Upper lobe of left lung (tissue), 6 donors: ENCODE data around the gene STK10. TPM values are rescaled to one million over a fixed set of nuclear protein-coding genes. Genes with fewer than 3 reads are reported as not detected.

Experiments used
- ATAC-seq, 2 donors: fragments of 200-7000 bp; cut with Tn5 transposase; one replicate each; pipeline ENCODE4 v1.9.1; 2022; ENCODE audit warnings: mild to moderate bottlenecking in 2 of 2, moderate library complexity in 2 of 2; ENCODE audit not compliant: low FRiP score in 2 of 2
- DNase-seq, 2 donors: peaks; one replicate each; pipeline ENCODE4 v3.0.0-alpha.2; 2019 to 2020
- H3K27ac ChIP-seq, 4 donors: fragments of 200-600 bp; sonication (generic); one replicate each; pipeline ENCODE4 v1.5.1; 2016 to 2019
- H3K27me3 ChIP-seq, 4 donors: fragments of 200-600 bp; sonication (generic); one replicate each; pipeline ENCODE4 v1.5.1; 2017 to 2019
- H3K36me3 ChIP-seq, 4 donors: fragments of 200-600 bp; sonication (generic); one replicate each; pipeline ENCODE4 v1.5.1; 2016 to 2019
- H3K4me1 ChIP-seq, 4 donors: fragments of 200-600 bp; sonication (generic); one replicate each; pipeline ENCODE4 v1.5.1; 2018 to 2019
- H3K4me3 ChIP-seq, 4 donors: fragments of 200-600 bp; sonication (generic); one replicate each; pipeline ENCODE4 v1.5.1; 2017 to 2019; ENCODE audit warnings: mild to moderate bottlenecking in 2 of 4, moderate library complexity in 1 of 4
- H3K9me3 ChIP-seq, 4 donors: fragments of 200-600 bp; sonication (generic); one replicate each; pipeline ENCODE4 v1.5.1; 2018 to 2019
- EP300 ChIP-seq, 4 donors: sonication (generic); formaldehyde crosslinking; IDR thresholded peaks; one replicate each; pipeline ENCODE4 v1.5.1; 2017; ENCODE audit warnings: antibody characterized with exemption in 4 of 4, control low read depth in 2 of 4
- POLR2A ChIP-seq, 4 donors: fragments of 450-650 bp; IDR thresholded peaks; one replicate each; pipeline ENCODE4 v1.5.1; 2016 to 2017; ENCODE audit warnings: antibody characterized with exemption in 4 of 4, mild to moderate bottlenecking in 2 of 4
- POLR2AphosphoS5 ChIP-seq, 2 donors: sonication (generic); formaldehyde crosslinking; IDR thresholded peaks; one replicate each; pipeline ENCODE4 v1.5.1; 2017; ENCODE audit warnings: antibody characterized with exemption in 2 of 2
- WGBS, 2 donors: methylation state at CpG; one replicate each; pipeline ENCODE4 v1.1.5; 2017 to 2018; 5-methylcytosine and 5-hydroxymethylcytosine counted together
- total RNA-seq, 6 donors: library from RNA; depleted of rRNA in 4 of 6; stranded (reverse); fragments of >200 nt in 4 of 6; gene quantifications; one replicate each; pipeline versions ENCODE4 v1.1.0 to v1.2.1, GENCODE V29; 2016 to 2021
- TF ChIP-seq, protein P1 (sequence below), 6 experiments: fragments of 450-650 bp in 4 of 6; fragments of 200-600 bp in 2 of 6; sonication (generic) in 2 of 6; IDR thresholded peaks; one replicate each; pipeline ENCODE4 v1.5.1; 2016 to 2019; ENCODE audit warnings: antibody characterized with exemption in 6 of 6
- donor health status: DM: no; HTN: no; CAD: no; lungs with moderate emphysema.
- donor health status: DM: no; HTN: yes; CAD: no; lungs with severe emphysema.

Gene STK10
- total RNA-seq, 6 donors from 2014 or later = 50.6 to 170 (median 60.5) TPM

DNA sequence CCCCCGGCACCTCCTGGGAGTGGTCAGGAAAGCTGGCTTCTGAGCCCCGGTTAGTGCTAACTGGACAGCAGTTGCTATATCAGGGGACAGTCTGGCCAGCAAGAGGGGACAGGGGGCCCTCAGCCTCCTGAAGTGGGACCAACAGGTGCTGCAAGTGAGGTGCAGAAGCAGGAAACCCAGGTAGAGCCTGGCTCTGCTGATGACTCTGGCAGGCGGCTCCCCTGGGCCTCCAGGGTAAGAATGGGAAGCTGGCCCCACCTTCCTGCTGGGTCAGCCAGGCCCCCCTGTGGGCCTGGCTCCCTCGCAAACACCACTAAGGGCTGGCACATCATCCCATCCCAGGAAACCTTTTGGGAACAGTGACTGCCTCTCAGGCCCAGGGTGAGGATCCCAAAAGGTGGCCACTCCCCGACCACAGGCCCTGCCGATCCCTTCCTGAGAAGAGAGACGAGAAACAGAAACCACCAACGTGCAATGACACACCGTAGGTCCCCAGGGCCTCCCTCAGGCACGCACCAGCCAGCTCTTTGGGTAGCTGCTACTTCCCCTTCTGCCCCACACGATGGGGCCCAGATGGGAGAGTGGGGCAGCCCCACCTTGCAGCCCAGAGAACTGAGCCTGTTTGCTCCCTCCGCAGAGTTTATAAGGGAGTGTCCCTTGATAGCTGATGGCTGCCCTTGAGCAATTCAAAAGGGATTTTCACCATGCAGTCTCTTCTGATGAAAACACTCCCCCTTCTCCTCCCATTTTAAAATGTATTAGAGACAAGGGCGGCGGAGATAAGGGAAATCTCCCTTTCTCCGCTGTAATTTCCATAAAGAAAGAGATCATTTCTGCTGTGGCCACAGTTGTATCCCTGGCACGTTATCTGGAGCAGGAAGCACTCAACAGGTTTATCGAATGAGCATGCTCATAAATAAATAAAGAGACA is 76.8 kb downstream of the STK10 start:
- peak; percentile 22 to 38 for TF ChIP-seq POLR2AphosphoS5 (IDR thresholded peaks at IDR 0.05)
- no peak for TF ChIP-seq EP300 (IDR thresholded peaks at IDR 0.05)
- TF ChIP-seq, protein P1, sequence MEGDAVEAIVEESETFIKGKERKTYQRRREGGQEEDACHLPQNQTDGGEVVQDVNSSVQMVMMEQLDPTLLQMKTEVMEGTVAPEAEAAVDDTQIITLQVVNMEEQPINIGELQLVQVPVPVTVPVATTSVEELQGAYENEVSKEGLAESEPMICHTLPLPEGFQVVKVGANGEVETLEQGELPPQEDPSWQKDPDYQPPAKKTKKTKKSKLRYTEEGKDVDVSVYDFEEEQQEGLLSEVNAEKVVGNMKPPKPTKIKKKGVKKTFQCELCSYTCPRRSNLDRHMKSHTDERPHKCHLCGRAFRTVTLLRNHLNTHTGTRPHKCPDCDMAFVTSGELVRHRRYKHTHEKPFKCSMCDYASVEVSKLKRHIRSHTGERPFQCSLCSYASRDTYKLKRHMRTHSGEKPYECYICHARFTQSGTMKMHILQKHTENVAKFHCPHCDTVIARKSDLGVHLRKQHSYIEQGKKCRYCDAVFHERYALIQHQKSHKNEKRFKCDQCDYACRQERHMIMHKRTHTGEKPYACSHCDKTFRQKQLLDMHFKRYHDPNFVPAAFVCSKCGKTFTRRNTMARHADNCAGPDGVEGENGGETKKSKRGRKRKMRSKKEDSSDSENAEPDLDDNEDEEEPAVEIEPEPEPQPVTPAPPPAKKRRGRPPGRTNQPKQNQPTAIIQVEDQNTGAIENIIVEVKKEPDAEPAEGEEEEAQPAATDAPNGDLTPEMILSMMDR (IDR thresholded peaks at IDR 0.05) = no peak
- H3K36me3 ChIP-seq = peaks cover 0 to 7% (median 0%) of the 10 kb centered on the region in 4 donors
- DNase-seq = peak; percentile 28 to 78
- H3K4me1 ChIP-seq = peaks cover 45 to 75% (median 62%) of the 10 kb centered on the region in 4 donors
- 16 to 22% methylated on average over 10 to 17 of the region's 17 CpGs for WGBS, 2 donors
- peak overlapping the region in 3 of 4 donors; percentile 6 to 32 (median 31) for H3K4me3 ChIP-seq
- H3K27ac ChIP-seq = peak overlapping the region; percentile 77 to 85 (median 84)
- ATAC-seq = peak; percentile 57 to 80
- no peaks in the 10 kb centered on the region for H3K27me3 ChIP-seq
- H3K9me3 ChIP-seq = no peaks in the 10 kb centered on the region

DNA sequence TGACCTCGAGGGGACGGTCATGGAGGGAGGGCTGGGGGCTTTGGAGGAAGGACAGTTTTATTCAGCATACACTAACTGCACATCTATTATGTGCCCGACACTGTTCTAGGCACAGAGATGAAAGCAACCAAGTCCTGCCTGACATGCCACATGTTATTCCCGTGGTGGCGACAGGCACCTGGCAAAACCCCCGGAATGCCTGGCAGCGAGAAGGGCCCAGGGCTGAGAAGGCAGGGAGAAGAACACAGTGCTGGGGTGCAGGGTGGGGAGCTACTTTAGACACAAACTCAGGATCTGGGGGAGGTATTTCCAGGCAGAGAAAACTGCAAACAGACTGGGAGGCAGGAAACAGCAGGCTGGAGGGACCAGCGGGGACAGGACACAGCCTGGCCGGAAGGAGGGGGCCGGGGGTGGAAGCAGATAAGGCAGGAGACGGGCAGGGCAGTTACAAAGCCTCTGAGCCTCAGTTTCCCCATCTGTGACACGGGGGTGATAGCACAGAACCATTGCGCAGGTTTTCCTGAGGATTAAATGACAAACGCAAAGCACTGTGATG is 77.7 kb downstream of the STK10 start:
- peaks cover 40 to 67% (median 55%) of the 10 kb centered on the region in 4 donors for H3K4me1 ChIP-seq
- peaks cover 0 to 10% (median 4%) of the 10 kb centered on the region in 4 donors for H3K36me3 ChIP-seq
- TF ChIP-seq POLR2AphosphoS5 (IDR thresholded peaks at IDR 0.05) (peak in 1 of 2 donors; percentile 43), EP300 (IDR thresholded peaks at IDR 0.05) (no peak), POLR2A (IDR thresholded peaks at IDR 0.05) (no peak)
- TF ChIP-seq, protein P1 (IDR thresholded peaks at IDR 0.05) = no peak
- no peak for DNase-seq
- no peaks in the 10 kb centered on the region for H3K9me3 ChIP-seq
- H3K27me3 ChIP-seq = no peaks in the 10 kb centered on the region
- H3K4me3 ChIP-seq = no peak overlapping the region
- 48 to 57% methylated on average over 14 of the region's 14 CpGs for WGBS, 2 donors
- ATAC-seq = no peak
- peak overlapping the region; percentile 77 to 85 (median 84) for H3K27ac ChIP-seq

DNA sequence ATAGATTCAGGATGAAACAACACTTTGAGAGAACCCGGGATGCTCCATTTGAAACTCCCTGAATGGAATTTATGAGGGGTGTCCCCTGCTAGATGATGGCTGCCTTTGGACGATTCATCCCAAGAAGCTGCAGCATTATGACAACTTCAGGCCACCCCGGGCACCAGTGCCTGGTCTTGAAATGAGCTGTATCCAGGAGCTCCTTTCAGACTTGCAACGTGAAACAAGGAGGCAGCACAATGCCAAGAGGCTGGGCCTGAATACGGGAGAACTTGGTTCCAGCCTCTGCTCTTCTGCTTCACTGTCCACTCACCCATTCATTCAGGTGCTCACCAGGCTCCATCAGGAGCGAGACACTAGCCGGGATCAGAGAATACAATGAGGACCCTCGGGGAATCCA is 78.3 kb downstream of the STK10 start:
- ATAC-seq (no peak), DNase-seq (no peak)
- H3K36me3 ChIP-seq = peaks cover 0 to 13% (median 9%) of the 10 kb centered on the region in 4 donors
- TF ChIP-seq POLR2A (IDR thresholded peaks at IDR 0.05) = no peak
- TF ChIP-seq, protein P1 (IDR thresholded peaks at IDR 0.05) = no peak
- TF ChIP-seq EP300 (IDR thresholded peaks at IDR 0.05) = no peak
- TF ChIP-seq POLR2AphosphoS5 (IDR thresholded peaks at IDR 0.05) = no peak
- 72 to 85% methylated on average over 8 of the region's 8 CpGs for WGBS, 2 donors
- peak overlapping the region in 3 of 4 donors; percentile 77 to 85 (median 85) for H3K27ac ChIP-seq
- H3K4me1 ChIP-seq = peaks cover 40 to 61% (median 49%) of the 10 kb centered on the region in 4 donors
- no peak overlapping the region for H3K4me3 ChIP-seq
- H3K27me3 ChIP-seq = no peaks in the 10 kb centered on the region
- no peaks in the 10 kb centered on the region for H3K9me3 ChIP-seq

DNA sequence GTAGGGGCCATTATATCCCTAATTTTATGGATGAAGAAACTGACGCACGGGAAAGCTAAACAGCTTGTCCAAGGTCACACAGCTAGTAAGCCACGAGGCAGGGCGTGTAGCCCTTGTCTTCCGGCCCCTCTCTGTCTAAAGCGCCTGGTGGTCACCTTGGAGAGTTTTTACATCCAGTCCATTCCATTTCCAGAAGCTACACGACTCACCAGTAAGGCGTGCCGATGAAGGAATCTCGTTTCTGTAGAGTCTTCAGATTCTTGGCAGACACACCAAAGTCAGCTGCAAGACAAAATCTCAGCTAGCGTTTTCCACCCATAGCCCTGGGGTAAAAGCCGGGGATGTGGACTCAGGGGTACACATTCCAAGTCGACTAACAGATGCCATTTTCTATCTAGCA is 80.5 kb downstream of the STK10 start:
- Histone ChIP-seq H3K36me3 (peaks cover 0 to 29% (median 18%) of the 10 kb centered on the region in 4 donors), H3K27ac (peak overlapping the region in 2 of 4 donors; percentile 7 to 45), H3K4me3 (no peak overlapping the region), H3K4me1 (peaks cover 51 to 72% (median 55%) of the 10 kb centered on the region in 4 donors), H3K9me3 (no peaks in the 10 kb centered on the region), H3K27me3 (no peaks in the 10 kb centered on the region)
- TF ChIP-seq POLR2A (IDR thresholded peaks at IDR 0.05) = no peak
- TF ChIP-seq, protein P1 (IDR thresholded peaks at IDR 0.05) = no peak
- TF ChIP-seq EP300 (IDR thresholded peaks at IDR 0.05) = no peak
- TF ChIP-seq POLR2AphosphoS5 (IDR thresholded peaks at IDR 0.05) = no peak
- WGBS, 2 donors = 47 to 51% methylated on average over 9 to 13 of the region's 13 CpGs
- DNase-seq (no peak), ATAC-seq (peak in 1 of 2 donors; percentile 58)
